CD14-positive monocyte (primary cell): ENCODE data around the gene METTL24. TPM values are rescaled to one million over a fixed set of nuclear protein-coding genes. Genes with fewer than 3 reads are reported as not detected.

Source experiments
- DNase-seq, 3 donors: peaks; one replicate each; pipeline ENCODE4 v3.0.0-alpha.2; 2011 to 2022
- H2AFZ ChIP-seq: 2 replicates; pipeline ENCODE4 v1.6.0; 2012; ENCODE audit warnings: mild to moderate bottlenecking, low read depth, low read length, inconsistent platforms; ENCODE audit not compliant: insufficient read depth, poor library complexity, severe bottlenecking
- H3K27ac ChIP-seq, 2 donors: 1 replicate in 1 of 2; 2 replicates in 1 of 2; pipeline ENCODE4 v1.5.1; 2012 to 2013; ENCODE audit warnings: low read length in 2 of 2, control low read depth in 1 of 2, inconsistent platforms in 1 of 2, low read depth in 1 of 2, mild to moderate bottlenecking in 1 of 2
- H3K27me3 ChIP-seq, 2 donors: one replicate each; pipeline versions ENCODE4 v1.6.0 to v1.6.1; 2011 to 2013; ENCODE audit warnings: low read length in 2 of 2; ENCODE audit not compliant: control insufficient read depth in 2 of 2, insufficient read depth in 2 of 2
- H3K36me3 ChIP-seq, 2 donors: replicated peaks in 1 of 2; 1 replicate in 1 of 2; 2 replicates in 1 of 2; pipeline versions ENCODE4 v1.5.1 to v1.6.1; 2012 to 2013; ENCODE audit warnings: low read length in 2 of 2, control low read depth in 1 of 2, inconsistent platforms in 1 of 2, mild to moderate bottlenecking in 1 of 2; ENCODE audit not compliant: insufficient read depth in 2 of 2, control insufficient read depth in 1 of 2
- H3K4me1 ChIP-seq, 2 donors: 1 replicate in 1 of 2; 2 replicates in 1 of 2; pipeline versions ENCODE4 v1.5.1 to v1.6.1; 2012 to 2013; ENCODE audit warnings: low read length in 2 of 2, control low read depth in 1 of 2, inconsistent platforms in 1 of 2, mild to moderate bottlenecking in 1 of 2, moderate library complexity in 1 of 2; ENCODE audit not compliant: insufficient read depth in 2 of 2, control insufficient read depth in 1 of 2
- H3K4me2 ChIP-seq: replicated peaks from 2 replicates; pipeline ENCODE3; 2012; ENCODE audit warnings: low read length, moderate library complexity, mild to moderate bottlenecking; ENCODE audit not compliant: poor library complexity, severe bottlenecking; ENCODE audit errors: extremely low read depth
- H3K4me3 ChIP-seq, 3 experiments: fragments of 200-600 bp in 1 of 3; sonication (generic) in 1 of 3; replicated peaks in 1 of 3; 1 replicate in 2 of 3; 2 replicates in 1 of 3; pipeline ENCODE4 v1.5.1; 2011 to 2013; ENCODE audit warnings: low read length in 3 of 3, mild to moderate bottlenecking in 3 of 3, control low read depth in 2 of 3, low read depth in 2 of 3, inconsistent platforms in 1 of 3, moderate library complexity in 1 of 3
- H3K79me2 ChIP-seq: 2 replicates; pipeline ENCODE4 v1.6.0; 2012; ENCODE audit warnings: mild to moderate bottlenecking, control low read depth, inconsistent platforms, low read length, moderate library complexity; ENCODE audit not compliant: insufficient read depth
- H3K9ac ChIP-seq: 2 replicates; pipeline ENCODE4 v1.6.0; 2017; ENCODE audit warnings: low read length, mild to moderate bottlenecking; ENCODE audit not compliant: insufficient read depth, poor library complexity, severe bottlenecking
- H3K9me3 ChIP-seq, 2 donors: replicated peaks in 1 of 2; 1 replicate in 1 of 2; 2 replicates in 1 of 2; pipeline versions ENCODE4 v1.5.1 to v1.6.1; 2012 to 2013; ENCODE audit warnings: low read length in 2 of 2, control low read depth in 1 of 2; ENCODE audit not compliant: control insufficient read depth in 1 of 2, insufficient read depth in 1 of 2
- H4K20me1 ChIP-seq: 2 replicates; pipeline ENCODE4 v1.6.0; 2012; ENCODE audit warnings: mild to moderate bottlenecking, low read length, control low read depth, moderate library complexity; ENCODE audit not compliant: insufficient read depth
- H3K27ac Mint-ChIP-seq, 7 donors: one replicate each; pipeline ENCODE4 v1.8.0; 2020; ENCODE audit warnings: mild to moderate bottlenecking in 7 of 7, mixed read lengths in 7 of 7, moderate library complexity in 6 of 7, inconsistent platforms in 2 of 7
- H3K27me3 Mint-ChIP-seq, 3 donors: one replicate each; pipeline ENCODE4 v1.8.0; 2021 to 2022; ENCODE audit warnings: low read depth in 3 of 3, mild to moderate bottlenecking in 3 of 3, mixed read lengths in 3 of 3, moderate library complexity in 3 of 3, inconsistent platforms in 1 of 3
- H3K36me3 Mint-ChIP-seq, 2 donors: one replicate each; pipeline ENCODE4 v1.8.0; 2020; ENCODE audit warnings: mixed read lengths in 2 of 2, inconsistent platforms in 1 of 2, mild to moderate bottlenecking in 1 of 2
- H3K4me1 Mint-ChIP-seq: one replicate; pipeline ENCODE4 v1.8.0; 2020; ENCODE audit warnings: mild to moderate bottlenecking, mixed read lengths
- H3K4me3 Mint-ChIP-seq, 2 donors: one replicate each; pipeline ENCODE4 v1.8.0; 2020; ENCODE audit warnings: mild to moderate bottlenecking in 2 of 2, mixed read lengths in 2 of 2, moderate library complexity in 1 of 2
- H3K9me3 Mint-ChIP-seq, 7 donors: one replicate each; pipeline ENCODE4 v1.8.0; 2020 to 2022; ENCODE audit warnings: mixed read lengths in 7 of 7, mild to moderate bottlenecking in 6 of 7, moderate library complexity in 6 of 7, inconsistent platforms in 2 of 7
- CTCF ChIP-seq: fragments of 200-600 bp; IDR thresholded peaks from one replicate; pipeline ENCODE4 v1.8.0; 2022; ENCODE audit warnings: antibody characterized with exemption, mild to moderate bottlenecking
- WGBS: methylation state at CpG from one replicate; pipeline ENCODE4 v1.1.5; 2013; ENCODE audit warnings: missing lambda C conversion rate; ENCODE audit not compliant: insufficient coverage; 5-methylcytosine and 5-hydroxymethylcytosine counted together
- intact Hi-C, 2 donors: fragments of 100-400 bp; cut with micrococcal nuclease; formaldehyde crosslinking; loops; one replicate each; pipeline versions ENCODE4 v1.15.0 to v1.15.1; 2023
- polyA plus RNA-seq, 3 donors: library from polyadenylated mRNA; depleted of rRNA in 1 of 3; unstranded in 2 of 3; stranded (reverse) in 1 of 3; fragments of 300-500 nt in 2 of 3; fragments of >200 nt in 1 of 3; fragmentation: Illumina TruSeq in 2 of 3; gene quantifications; 1 replicate in 2 of 3; 2 replicates in 1 of 3; pipeline ENCODE4 v1.2.3, GENCODE V29; 2012 to 2021

The METTL24 gene
- polyA plus RNA-seq, 3 donors: not detected

- H3K27me3 ChIP-seq: no peaks in the 10 kb centered on the region
- H2AFZ ChIP-seq: no peak overlapping the region
- WGBS: 97% methylated on average over 4 of the region's 4 CpGs
- Mint-ChIP-seq H3K27me3 (peaks cover 0 to 3% (median 0%) of the 10 kb centered on the region in 3 donors), H3K9me3 (peaks cover 0 to 5% (median 4%) of the 10 kb centered on the region in 7 donors), H3K4me3 (no peak overlapping the region), H3K36me3 (no peaks in the 10 kb centered on the region), H3K4me1 (peaks cover under 1% of the 10 kb centered on the region), H3K27ac (no peak overlapping the region)
- H3K79me2 ChIP-seq: no peaks in the 10 kb centered on the region
- H3K9me3 ChIP-seq: no peaks in the 10 kb centered on the region
- H3K36me3 ChIP-seq: no peaks in the 10 kb centered on the region
- H3K9ac ChIP-seq: no peak overlapping the region
- intact Hi-C loops: no loop called here
- no peak overlapping the region for H3K4me2 ChIP-seq
- H4K20me1 ChIP-seq: no peaks in the 10 kb centered on the region
- no peak overlapping the region for H3K4me3 ChIP-seq
- TF ChIP-seq CTCF: no peak
- H3K27ac ChIP-seq: no peak overlapping the region
- DNase-seq: no peak
- no peaks in the 10 kb centered on the region for H3K4me1 ChIP-seq
Observed at GRCh38 chr6:110331816-110332215, 26.3 kb downstream of the METTL24 start.

GRCh38 chr6:110331390-110331789 is 26.8 kb downstream of the METTL24 start:
- no peaks in the 10 kb centered on the region for H3K4me1 Mint-ChIP-seq
- no peak overlapping the region for H3K27ac Mint-ChIP-seq

More at GRCh38 chr6:110331390-110331789, 26.8 kb downstream of the METTL24 start:
- Histone ChIP-seq H3K9me3 (no peaks in the 10 kb centered on the region), H3K9ac (no peak overlapping the region), H3K4me3 (no peak overlapping the region), H3K79me2 (no peaks in the 10 kb centered on the region), H3K4me2 (no peak overlapping the region), H3K27ac (no peak overlapping the region), H3K27me3 (no peaks in the 10 kb centered on the region), H2AFZ (no peak overlapping the region), H3K4me1 (no peaks in the 10 kb centered on the region), H4K20me1 (no peaks in the 10 kb centered on the region), H3K36me3 (no peaks in the 10 kb centered on the region)
- peaks cover 0 to 3% (median 0%) of the 10 kb centered on the region in 3 donors for H3K27me3 Mint-ChIP-seq
- no peaks in the 10 kb centered on the region for H3K36me3 Mint-ChIP-seq
- WGBS: no CpG with 5 or more reads among the region's 3 CpGs
- no peak for TF ChIP-seq CTCF
- no peak overlapping the region for H3K4me3 Mint-ChIP-seq
- no peak for DNase-seq
- intact Hi-C loops: no loop called here
- H3K9me3 Mint-ChIP-seq: peaks cover 0 to 5% (median 1%) of the 10 kb centered on the region in 7 donors
